Measurements from ENCODE around the gene ELN. TPM values are rescaled to one million over a fixed set of nuclear protein-coding genes. Genes with fewer than 3 reads are reported as not detected.

The ELN gene
- total RNA-seq, 1 experiment from 2014 or later: 0.37 TPM

DNA sequence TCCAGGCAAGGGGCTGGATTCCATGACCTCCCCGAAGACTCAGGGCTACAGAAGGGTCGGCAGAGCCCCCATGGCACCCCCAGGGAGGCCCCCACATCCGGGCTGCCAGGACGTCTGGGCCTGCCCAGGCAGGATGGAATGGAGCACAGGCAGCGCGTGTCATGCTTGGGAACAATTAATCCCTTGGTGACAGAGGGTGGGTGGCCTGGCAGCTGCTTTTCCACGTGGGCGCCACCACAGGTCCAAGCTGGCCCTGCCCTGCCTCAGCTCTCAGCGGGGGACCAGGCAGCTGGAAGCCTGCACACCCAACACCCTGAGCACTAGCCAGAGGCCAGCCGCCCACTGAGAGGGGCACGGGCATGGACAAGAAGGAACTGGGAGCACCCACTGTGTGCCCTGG lies 11.4 kb downstream of the ELN start:
- H3K4me1 ChIP-seq (ENCODE audit: insufficient read depth, low read length): no peaks in the 10 kb centered on the region; the same call in 1 of the 2 replicates
- no peak overlapping the region for H3K4me2 ChIP-seq (ENCODE audit: insufficient read depth, insufficient read length, low read length)
- no peak overlapping the region for H2AK5ac ChIP-seq (ENCODE audit: insufficient read length, low read length)
- no peak overlapping the region for H3K56ac ChIP-seq (ENCODE audit: insufficient read length, low read depth, low read length)
- no peak overlapping the region for H2BK120ac ChIP-seq (ENCODE audit: low read depth, low read length, poor library complexity, severe bottlenecking)
- H3K4me1 Mint-ChIP-seq: peaks cover 28 to 35% of the 10 kb centered on the region in 2 experiments
- H4K91ac ChIP-seq (ENCODE audit: insufficient read length, low read depth, low read length): no peak overlapping the region
- H3K27me3 Mint-ChIP-seq (ENCODE audit: low read depth): peaks cover 1% of the 10 kb centered on the region; the same call in 1 of the 2 replicates
- no CpG with 5 or more reads among the region's 11 CpGs for WGBS (ENCODE audit: extremely low coverage, insufficient read length, low lambda C conversion rate)
- no peaks in the 10 kb centered on the region for H3K27me3 ChIP-seq (ENCODE audit: insufficient read depth, low read length)
- no peak overlapping the region for H3K18ac ChIP-seq (ENCODE audit: insufficient read length, low read depth, low read length)
- H2BK15ac ChIP-seq (ENCODE audit: low read depth, low read length): no peak overlapping the region
- no peaks in the 10 kb centered on the region for H4K20me1 ChIP-seq (ENCODE audit: control insufficient read depth, insufficient read depth, insufficient read length)
- H3K4me3 Mint-ChIP-seq: no peak overlapping the region
- H3K4ac ChIP-seq (ENCODE audit: low read depth, low read length): no peak overlapping the region
- no peak overlapping the region for H3K27ac ChIP-seq (ENCODE audit: insufficient read length, low read depth, low read length)
- no peak for DNase-seq
- no peaks in the 10 kb centered on the region for H3K9me3 Mint-ChIP-seq
- H3K36me3 Mint-ChIP-seq (ENCODE audit: insufficient read depth in 1 of 3, low read depth in 3 of 3): no peaks in the 10 kb centered on the region
- no peak overlapping the region for H3K27ac Mint-ChIP-seq
- H3K23me2 ChIP-seq (ENCODE audit: insufficient read length, low read depth, low read length, poor library complexity, severe bottlenecking): no peaks in the 10 kb centered on the region
- no peak overlapping the region for H3K14ac ChIP-seq (ENCODE audit: insufficient read depth, low read length)
- no peak overlapping the region for H3T11ph ChIP-seq (ENCODE audit: low read length)
- no peak overlapping the region for H2BK12ac ChIP-seq (ENCODE audit: insufficient read length, low read depth, low read length)
- no peak overlapping the region for H3K9ac ChIP-seq (ENCODE audit: extremely low read depth, insufficient read length, low read length)
- H2BK5ac ChIP-seq (ENCODE audit: insufficient read length, low read length): no peak overlapping the region
- no peak overlapping the region for H4K8ac ChIP-seq (replicated peaks; ENCODE audit: insufficient read length, low read depth, low read length)
- TF ChIP-seq, protein P1, sequence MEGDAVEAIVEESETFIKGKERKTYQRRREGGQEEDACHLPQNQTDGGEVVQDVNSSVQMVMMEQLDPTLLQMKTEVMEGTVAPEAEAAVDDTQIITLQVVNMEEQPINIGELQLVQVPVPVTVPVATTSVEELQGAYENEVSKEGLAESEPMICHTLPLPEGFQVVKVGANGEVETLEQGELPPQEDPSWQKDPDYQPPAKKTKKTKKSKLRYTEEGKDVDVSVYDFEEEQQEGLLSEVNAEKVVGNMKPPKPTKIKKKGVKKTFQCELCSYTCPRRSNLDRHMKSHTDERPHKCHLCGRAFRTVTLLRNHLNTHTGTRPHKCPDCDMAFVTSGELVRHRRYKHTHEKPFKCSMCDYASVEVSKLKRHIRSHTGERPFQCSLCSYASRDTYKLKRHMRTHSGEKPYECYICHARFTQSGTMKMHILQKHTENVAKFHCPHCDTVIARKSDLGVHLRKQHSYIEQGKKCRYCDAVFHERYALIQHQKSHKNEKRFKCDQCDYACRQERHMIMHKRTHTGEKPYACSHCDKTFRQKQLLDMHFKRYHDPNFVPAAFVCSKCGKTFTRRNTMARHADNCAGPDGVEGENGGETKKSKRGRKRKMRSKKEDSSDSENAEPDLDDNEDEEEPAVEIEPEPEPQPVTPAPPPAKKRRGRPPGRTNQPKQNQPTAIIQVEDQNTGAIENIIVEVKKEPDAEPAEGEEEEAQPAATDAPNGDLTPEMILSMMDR (conservative IDR thresholded peaks at IDR 0.05): no peak
- no peak overlapping the region for H2AFZ ChIP-seq (ENCODE audit: low read length)
- H2BK20ac ChIP-seq (ENCODE audit: low read depth, low read length, poor library complexity, severe bottlenecking): no peak overlapping the region
- no peaks in the 10 kb centered on the region for H3K9me3 ChIP-seq (ENCODE audit: control insufficient read depth, low read depth, low read length)
- no peak overlapping the region for H4K5ac ChIP-seq (ENCODE audit: insufficient read length, low read depth, low read length)
- H3K23ac ChIP-seq (ENCODE audit: insufficient read length, low read depth, low read length): no peak overlapping the region
- no peaks in the 10 kb centered on the region for H3K79me2 ChIP-seq (ENCODE audit: insufficient read depth, low read length)
- H3K79me1 ChIP-seq (ENCODE audit: insufficient read depth, low read depth, low read length, poor library complexity, severe bottlenecking): no peaks in the 10 kb centered on the region
